Measurements from ENCODE around the gene NLGN3.

The NLGN3 gene

DNA sequence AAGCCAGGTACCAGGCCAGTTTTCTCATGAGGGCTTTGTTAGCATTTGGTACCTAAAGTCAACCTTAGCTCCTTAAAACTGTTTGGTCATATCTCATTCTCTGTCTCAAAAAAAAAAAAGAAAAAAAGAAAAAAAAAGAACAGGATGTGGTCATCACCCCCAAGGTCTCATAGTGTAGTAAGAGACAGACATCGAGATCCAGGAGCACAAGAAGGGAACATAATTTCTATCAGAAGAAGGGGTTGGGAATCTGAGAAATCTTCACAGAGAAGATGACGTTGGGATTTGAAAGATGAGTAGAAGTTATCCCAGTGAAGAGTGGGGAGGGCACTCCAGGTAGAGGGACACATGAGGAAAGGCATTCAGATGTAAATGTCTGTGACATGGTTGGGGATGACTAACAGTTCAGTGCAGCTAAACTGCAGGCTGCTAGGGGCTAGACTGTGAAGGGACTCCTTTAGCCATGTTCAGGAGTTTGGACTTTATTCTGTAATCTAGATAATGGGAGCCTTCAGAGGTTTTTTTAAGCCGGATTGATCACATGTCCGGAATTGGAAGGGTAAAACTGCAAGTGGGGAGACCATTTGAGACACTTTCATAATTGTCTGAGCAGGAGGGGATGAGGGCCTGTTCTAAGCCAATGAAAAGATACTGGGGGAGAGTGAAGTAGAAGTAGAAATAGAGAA is 51.5 kb downstream of the NLGN3 start:
- TF ChIP-seq, protein P1, sequence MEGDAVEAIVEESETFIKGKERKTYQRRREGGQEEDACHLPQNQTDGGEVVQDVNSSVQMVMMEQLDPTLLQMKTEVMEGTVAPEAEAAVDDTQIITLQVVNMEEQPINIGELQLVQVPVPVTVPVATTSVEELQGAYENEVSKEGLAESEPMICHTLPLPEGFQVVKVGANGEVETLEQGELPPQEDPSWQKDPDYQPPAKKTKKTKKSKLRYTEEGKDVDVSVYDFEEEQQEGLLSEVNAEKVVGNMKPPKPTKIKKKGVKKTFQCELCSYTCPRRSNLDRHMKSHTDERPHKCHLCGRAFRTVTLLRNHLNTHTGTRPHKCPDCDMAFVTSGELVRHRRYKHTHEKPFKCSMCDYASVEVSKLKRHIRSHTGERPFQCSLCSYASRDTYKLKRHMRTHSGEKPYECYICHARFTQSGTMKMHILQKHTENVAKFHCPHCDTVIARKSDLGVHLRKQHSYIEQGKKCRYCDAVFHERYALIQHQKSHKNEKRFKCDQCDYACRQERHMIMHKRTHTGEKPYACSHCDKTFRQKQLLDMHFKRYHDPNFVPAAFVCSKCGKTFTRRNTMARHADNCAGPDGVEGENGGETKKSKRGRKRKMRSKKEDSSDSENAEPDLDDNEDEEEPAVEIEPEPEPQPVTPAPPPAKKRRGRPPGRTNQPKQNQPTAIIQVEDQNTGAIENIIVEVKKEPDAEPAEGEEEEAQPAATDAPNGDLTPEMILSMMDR (IDR thresholded peaks at IDR 0.05; ENCODE audit: extremely low read depth, missing control alignments) = no peak
- peak; percentile 8 for DNase-seq (ENCODE audit: low spot score)

DNA sequence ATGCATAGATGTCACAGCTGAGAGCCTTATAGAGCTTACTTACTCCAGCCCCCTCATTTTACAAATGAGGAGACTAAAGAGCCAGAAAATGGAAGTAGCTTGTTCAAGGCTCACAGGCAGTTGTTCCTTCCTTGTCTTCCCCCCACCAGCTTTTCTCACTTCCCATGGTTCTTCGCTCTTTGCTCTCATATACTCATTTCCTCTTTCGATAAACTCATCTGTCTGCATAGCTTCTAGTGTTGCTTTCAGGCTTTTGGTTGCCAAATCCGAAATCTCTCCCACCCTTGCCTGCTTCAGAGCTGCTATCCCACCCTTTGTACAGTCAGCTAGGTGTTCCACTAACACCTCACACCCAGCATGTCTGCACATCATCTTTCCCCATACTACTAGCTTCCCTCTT is 53.4 kb downstream of the NLGN3 start:
- peak; percentile 46 for DNase-seq (ENCODE audit: low spot score)
- TF ChIP-seq, protein P1 (IDR thresholded peaks at IDR 0.05; ENCODE audit: extremely low read depth, missing control alignments) = no peak

DNA sequence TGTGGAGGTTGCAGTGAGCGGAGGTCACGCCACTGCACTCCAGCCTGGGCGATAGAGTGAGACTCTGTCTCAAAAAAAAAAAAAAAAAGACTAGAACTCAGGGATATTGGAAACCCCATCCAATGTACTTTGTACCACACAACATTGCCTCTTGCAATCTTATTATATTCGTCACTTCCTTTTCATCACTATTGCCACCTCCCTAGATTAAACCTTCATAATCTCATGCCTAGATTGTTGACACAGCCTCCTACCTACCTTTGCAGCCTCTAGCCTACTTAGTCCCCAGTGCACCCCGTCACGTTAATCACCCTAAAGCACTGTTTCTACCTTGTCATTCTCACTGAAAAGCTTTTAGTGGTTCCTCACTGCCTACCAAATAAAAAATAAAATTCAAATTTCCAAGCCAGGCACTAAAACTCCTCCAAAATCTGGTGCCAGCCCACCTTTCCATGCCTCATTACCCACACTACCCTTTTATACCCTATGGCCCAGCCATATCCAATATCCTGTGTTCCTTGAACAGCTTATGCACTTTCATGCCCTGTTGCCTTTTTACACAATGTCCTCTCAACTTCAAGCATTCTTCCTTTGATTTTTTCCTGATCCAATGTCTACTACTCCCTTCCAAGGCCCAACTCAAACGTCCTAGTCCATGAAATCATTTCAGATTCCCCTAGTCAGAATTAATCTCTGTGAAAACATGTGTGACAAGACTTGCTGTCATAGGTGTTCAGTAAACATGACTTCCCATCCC is 54.8 kb downstream of the NLGN3 start:
- DNase-seq (ENCODE audit: low spot score) = no peak
- TF ChIP-seq, protein P1 (IDR thresholded peaks at IDR 0.05; ENCODE audit: extremely low read depth, missing control alignments) = no peak

DNA sequence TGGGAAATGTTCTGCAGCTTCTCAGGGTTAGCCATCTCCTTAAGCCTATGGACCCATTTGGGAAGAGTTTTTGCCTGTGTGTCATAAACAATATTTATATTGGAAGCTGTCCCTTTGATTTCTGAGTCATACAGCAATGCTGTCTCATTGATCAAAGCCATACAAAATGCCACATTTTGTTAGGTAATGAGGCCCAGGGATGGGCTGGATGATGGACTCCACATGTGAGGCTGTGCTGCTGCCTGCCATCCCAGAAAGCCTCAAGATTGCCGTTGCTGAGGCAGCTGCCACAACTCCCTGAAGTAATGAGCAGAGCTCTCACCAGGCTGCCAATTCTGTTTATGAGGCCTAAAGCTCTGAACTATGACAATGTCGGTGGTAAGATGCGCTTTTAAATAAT is 66.2 kb downstream of the NLGN3 start:
- TF ChIP-seq, protein P1 (IDR thresholded peaks at IDR 0.05; ENCODE audit: extremely low read depth, missing control alignments) = no peak
- no peak for DNase-seq (ENCODE audit: low spot score)

DNA sequence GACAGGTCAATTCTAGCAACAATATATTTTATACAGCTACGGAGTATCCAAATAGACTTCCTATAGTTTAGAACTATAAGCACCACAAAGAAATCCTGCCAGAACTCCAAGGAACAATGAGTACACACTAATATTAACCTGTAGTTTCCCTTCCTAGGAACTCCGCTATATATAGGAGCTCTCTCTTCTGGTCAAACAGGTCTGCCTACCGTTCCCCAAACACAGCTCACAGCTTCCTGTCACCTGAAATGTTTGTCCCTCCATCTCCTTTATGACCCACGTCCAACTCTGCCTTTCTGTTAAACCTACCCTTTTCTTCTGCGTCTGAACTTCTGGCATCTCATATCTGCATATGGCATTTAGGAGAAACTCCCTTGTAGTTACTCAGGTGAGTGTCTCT is 67.9 kb downstream of the NLGN3 start:
- TF ChIP-seq, protein P1 (IDR thresholded peaks at IDR 0.05; ENCODE audit: extremely low read depth, missing control alignments) = no peak
- no peak for DNase-seq (ENCODE audit: low spot score)

DNA sequence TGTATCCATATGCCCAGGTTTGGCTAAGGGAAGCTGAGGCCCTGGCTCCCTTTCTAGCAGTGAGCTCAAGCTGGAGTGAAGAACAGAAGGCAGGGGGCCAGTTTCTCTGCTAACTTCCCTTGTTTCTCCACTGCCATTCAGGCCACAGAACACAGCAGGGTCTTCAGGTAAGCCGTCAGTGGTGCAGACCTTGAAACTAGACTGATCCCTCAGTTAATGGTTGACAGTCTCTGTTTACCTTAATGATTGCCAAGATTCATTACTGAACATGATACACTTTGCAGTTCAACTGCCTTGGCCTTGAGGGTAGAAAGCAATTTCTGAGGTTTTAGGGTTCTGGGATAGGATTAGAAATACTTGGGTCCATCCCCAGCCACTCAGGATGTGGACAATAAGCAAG is 69.5 kb downstream of the NLGN3 start:
- TF ChIP-seq, protein P1 (IDR thresholded peaks at IDR 0.05; ENCODE audit: extremely low read depth, missing control alignments) = no peak
- no peak for DNase-seq (ENCODE audit: low spot score)

DNA sequence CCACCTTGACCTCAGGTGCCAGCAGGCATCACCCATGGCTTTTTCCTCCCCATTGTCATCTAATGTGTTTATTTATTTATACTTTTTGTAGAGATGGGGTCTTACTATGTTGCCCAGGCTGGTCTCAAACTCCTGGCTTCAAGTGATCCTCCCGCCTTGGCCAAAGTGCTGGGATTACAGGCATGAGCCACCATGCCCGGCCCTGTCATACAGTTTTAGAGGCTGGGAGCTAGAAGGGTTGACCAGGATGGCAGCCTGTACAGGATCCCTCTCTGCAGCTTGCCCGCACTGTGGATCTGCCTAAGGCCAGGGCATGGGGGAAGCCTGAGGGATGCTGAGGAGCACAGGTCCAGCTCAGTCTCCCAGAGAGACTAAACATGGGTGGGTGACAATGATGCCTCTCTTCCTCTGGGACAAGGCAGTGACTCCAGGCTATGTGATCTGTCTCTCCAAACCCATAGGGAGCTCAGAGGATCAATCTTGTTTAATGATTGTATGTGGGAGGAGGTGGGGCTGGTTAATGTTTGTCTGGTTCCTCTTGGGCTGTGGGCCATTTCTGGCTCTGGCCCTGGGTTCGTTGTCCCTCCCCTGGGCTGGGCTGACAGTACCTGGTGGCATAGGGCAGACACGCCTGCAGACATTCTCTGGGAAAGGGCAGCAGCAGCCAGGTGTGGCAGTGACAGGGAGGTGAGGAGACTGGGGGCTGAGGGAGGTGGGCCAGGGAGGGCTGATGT is 70.1 kb downstream of the NLGN3 start:
- TF ChIP-seq, protein P1 (IDR thresholded peaks at IDR 0.05; ENCODE audit: extremely low read depth, missing control alignments) = no peak
- DNase-seq (ENCODE audit: low spot score) = no peak
